Loucy (cell line): ENCODE measurements around the gene FAR2.

Experiments used
- EZH2phosphoT487 ChIP-seq: fragments of 200-600 bp; IDR thresholded peaks from 2 replicates; pipeline ENCODE4 v1.6.1; 2018; ENCODE audit warnings: antibody characterized with exemption, mild to moderate bottlenecking, moderate library complexity, borderline replicate concordance
- TF ChIP-seq, protein P1 (sequence below): fragments of 200-600 bp; sonication (generic); conservative IDR thresholded peaks from 2 replicates; pipeline ENCODE4 v1.5.1; 2014; ENCODE audit warnings: mild to moderate bottlenecking, antibody characterized with exemption, low read length

- TF ChIP-seq, protein P1, sequence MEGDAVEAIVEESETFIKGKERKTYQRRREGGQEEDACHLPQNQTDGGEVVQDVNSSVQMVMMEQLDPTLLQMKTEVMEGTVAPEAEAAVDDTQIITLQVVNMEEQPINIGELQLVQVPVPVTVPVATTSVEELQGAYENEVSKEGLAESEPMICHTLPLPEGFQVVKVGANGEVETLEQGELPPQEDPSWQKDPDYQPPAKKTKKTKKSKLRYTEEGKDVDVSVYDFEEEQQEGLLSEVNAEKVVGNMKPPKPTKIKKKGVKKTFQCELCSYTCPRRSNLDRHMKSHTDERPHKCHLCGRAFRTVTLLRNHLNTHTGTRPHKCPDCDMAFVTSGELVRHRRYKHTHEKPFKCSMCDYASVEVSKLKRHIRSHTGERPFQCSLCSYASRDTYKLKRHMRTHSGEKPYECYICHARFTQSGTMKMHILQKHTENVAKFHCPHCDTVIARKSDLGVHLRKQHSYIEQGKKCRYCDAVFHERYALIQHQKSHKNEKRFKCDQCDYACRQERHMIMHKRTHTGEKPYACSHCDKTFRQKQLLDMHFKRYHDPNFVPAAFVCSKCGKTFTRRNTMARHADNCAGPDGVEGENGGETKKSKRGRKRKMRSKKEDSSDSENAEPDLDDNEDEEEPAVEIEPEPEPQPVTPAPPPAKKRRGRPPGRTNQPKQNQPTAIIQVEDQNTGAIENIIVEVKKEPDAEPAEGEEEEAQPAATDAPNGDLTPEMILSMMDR, result no peak
- no peak for TF ChIP-seq EZH2phosphoT487
These were observed 165.3 kb downstream of the FAR2 start for GRCh38 chr12:29314416-29314815.
